T-helper 2 cell treated with Interferon-gamma antibody and Interleukin-4, amounts not matched to agents 5 μg/mL and 100 μg/mL, for 36 hours (primary cell): ENCODE results near the gene SIX1.

ENCODE experiments used
- DNase-seq: peaks from one replicate; pipeline ENCODE4 v3.0.0; 2021; ENCODE audit warnings: low spot score
- H3K27ac Mint-ChIP-seq: one replicate; pipeline ENCODE4 v1.8.0; 2021; ENCODE audit warnings: mild to moderate bottlenecking, mixed read lengths
- H3K27me3 Mint-ChIP-seq: one replicate; pipeline ENCODE4 v1.8.0; 2021; ENCODE audit warnings: low read depth, mixed read lengths
- H3K36me3 Mint-ChIP-seq: one replicate; pipeline ENCODE4 v1.8.0; 2021; ENCODE audit warnings: low read depth, mixed read lengths
- H3K4me1 Mint-ChIP-seq: one replicate; pipeline ENCODE4 v1.8.0; 2021; ENCODE audit warnings: low read depth, mixed read lengths
- H3K4me3 Mint-ChIP-seq: one replicate; pipeline ENCODE4 v1.8.0; 2022; ENCODE audit warnings: mild to moderate bottlenecking, moderate library complexity, mixed read lengths
- H3K9me3 Mint-ChIP-seq: one replicate; pipeline ENCODE4 v1.8.0; 2021; ENCODE audit warnings: mixed read lengths

The SIX1 gene

DNA sequence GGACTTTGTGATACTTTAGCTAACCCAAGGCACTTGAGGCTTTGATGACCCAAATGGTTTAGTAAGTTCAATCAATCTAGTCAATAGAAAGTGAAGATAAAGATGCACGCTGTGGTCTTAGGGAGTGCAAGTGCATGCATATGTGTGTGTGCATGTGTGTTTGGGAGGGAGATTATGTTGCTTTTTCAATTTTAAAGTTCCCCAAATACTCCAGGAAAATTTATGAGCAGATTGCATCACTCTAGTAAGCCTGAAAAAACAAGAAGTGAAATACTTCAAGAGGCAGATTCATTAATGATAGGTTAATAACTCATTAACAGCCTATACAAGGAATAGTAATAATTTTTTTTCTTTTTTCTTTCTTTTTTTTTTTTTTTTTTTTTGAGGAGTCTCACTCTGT is 12.4 kb upstream of the SIX1 start:
- Mint-ChIP-seq H3K4me1 (peaks cover 10% of the 10 kb centered on the region), H3K27me3 (peaks cover 75% of the 10 kb centered on the region), H3K36me3 (no peaks in the 10 kb centered on the region), H3K27ac (no peak overlapping the region), H3K9me3 (no peaks in the 10 kb centered on the region), H3K4me3 (no peak overlapping the region)
- no peak for DNase-seq

DNA sequence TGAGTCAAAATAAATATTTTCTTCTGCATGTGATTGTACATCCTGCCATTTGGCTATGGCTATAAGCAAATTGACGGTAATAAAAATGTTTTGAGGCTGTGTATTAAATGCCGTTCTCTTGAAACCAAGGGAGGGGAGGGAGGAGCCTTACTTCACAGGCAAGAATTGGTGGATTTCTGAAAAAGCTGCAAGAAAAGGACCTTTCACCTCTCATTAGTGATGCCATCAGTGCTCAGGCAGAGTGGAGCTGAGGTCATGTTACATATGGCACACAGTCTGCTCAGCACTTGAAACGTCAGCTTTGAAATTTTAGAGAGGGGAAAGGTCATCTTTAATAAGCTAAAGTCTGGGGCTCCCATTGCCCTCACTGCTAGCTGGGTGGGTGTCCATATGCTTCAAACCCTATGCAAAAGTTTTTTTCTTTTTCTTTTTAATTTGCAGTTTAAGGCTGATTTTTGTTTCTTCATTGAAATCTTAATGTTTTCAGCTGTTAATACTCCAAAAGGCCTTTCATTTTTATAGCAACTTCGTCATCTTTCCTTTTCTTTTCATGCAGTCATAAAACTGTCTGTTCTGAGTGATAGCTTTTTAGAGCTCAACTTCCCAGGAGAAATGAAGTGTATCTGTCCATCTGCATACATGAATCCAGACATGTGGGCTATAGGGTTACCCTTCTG is 9.8 kb upstream of the SIX1 start:
- H3K27me3 Mint-ChIP-seq = peaks cover 89% of the 10 kb centered on the region
- DNase-seq = no peak
- H3K36me3 Mint-ChIP-seq = peaks cover 7% of the 10 kb centered on the region
- no peak overlapping the region for H3K4me3 Mint-ChIP-seq
- no peak overlapping the region for H3K27ac Mint-ChIP-seq
- H3K9me3 Mint-ChIP-seq = no peaks in the 10 kb centered on the region
- peaks cover 22% of the 10 kb centered on the region for H3K4me1 Mint-ChIP-seq

DNA sequence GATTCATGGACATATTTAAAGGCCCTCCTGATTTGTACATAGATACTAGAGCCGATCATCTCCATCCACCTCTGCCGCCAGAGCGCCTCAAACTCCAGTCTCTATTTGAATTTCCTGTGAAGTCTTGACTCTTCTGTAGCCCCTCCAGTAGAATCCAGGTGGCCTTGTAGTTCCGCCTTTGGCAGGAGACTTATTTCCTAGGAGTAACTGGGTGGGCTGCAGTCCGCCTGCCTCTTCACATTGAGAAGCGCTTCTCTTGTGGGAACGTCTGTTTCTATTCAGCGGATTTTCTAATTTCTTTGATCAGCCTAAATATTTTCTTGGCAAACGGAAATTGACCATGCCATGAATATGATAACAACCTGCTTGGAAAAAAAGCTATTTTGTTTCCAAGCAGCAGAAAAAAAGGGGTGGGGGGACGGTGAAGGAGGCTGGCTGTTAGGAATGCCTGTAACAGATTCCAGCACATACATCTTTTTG is 9.0 kb upstream of the SIX1 start:
- no peaks in the 10 kb centered on the region for H3K9me3 Mint-ChIP-seq
- H3K36me3 Mint-ChIP-seq = peaks cover 12% of the 10 kb centered on the region
- peaks cover 27% of the 10 kb centered on the region for H3K4me1 Mint-ChIP-seq
- no peak overlapping the region for H3K27ac Mint-ChIP-seq
- DNase-seq = no peak
- H3K4me3 Mint-ChIP-seq = peak overlapping the region; percentile 77
- peaks cover 91% of the 10 kb centered on the region for H3K27me3 Mint-ChIP-seq

DNA sequence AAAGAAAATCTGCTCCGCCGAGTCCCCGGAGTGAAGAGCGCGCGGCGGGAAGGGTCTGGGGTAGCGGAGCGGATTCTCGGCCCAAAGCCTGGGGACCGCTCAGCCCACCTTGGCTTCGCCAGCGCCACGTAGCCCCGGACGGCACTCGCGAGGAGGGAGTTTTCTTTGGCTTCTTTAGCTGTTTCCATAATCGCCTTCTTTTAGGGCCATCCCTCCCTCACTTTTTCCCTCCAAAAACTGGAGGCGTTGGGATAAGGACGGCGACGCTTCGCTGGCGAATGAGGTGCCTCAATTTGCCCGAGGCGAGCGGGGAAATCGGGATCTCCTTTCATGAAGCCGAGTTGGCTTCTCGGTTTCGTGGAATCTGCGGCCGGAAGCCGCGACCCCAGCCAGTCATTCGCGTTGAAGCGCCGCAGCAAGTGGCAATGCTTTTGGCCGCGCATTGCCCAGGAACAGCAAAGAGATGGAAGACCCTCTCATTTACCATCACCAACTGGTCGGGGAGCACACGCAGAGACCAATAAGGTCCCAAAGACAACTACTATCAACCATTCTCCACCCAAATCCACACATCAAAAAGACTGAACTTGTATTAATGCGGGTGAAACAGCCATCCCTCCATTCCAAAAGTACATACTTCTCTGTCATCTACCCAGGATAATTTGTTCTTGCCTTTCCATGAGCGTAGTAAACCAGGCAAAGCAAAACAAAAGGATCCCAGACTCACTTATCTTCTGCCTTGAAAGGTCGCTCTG is 8.4 kb upstream of the SIX1 start:
- H3K27ac Mint-ChIP-seq = no peak overlapping the region
- peaks cover 27% of the 10 kb centered on the region for H3K4me1 Mint-ChIP-seq
- peaks cover 91% of the 10 kb centered on the region for H3K27me3 Mint-ChIP-seq
- DNase-seq = no peak
- no peaks in the 10 kb centered on the region for H3K9me3 Mint-ChIP-seq
- H3K4me3 Mint-ChIP-seq = peak overlapping the region; percentile 77
- peaks cover 12% of the 10 kb centered on the region for H3K36me3 Mint-ChIP-seq

DNA sequence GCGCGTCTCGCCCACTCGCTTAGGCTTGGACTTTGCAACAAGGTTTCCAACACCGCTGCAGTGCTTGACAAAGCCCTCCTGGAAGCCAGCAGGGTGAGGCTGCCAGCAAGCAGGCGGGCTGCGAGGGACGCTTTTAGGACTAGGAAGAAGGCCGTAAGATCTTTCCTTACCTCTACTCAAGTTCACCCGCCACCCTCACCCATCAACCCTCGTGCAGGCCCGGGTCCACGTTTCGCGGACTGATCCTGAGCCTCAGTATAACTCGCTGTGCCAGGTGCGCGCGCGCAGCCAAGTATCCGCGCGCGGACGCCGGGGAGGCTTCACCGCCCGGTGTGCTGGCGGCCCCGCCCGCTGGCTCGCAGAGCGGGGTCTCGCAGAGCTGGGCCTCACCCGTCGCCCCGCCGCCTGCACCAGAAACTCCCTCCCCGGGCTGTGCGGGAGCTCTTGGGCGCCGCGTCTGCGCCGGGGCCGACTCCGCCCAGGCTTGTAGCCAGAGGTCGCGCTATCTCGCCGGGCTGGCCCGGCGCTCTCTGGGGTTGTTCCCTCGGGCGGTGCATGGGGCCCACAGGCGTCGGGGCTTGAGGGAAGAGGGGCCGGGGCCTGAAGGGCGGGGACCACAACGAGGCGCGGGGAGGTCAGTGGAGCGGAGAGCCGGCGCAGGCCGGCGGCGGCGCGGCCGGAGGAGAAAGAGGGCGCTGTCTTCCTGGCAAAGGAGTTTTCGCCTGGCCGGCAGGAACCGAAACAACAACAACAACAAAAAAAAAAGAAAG is 7.6 kb upstream of the SIX1 start:
- peaks cover 94% of the 10 kb centered on the region for H3K27me3 Mint-ChIP-seq
- H3K4me1 Mint-ChIP-seq = peaks cover 30% of the 10 kb centered on the region
- H3K27ac Mint-ChIP-seq = no peak overlapping the region
- H3K36me3 Mint-ChIP-seq = peaks cover 12% of the 10 kb centered on the region
- peak overlapping the region; percentile 80 for H3K4me3 Mint-ChIP-seq
- H3K9me3 Mint-ChIP-seq = no peaks in the 10 kb centered on the region
- DNase-seq = peak; percentile 40

DNA sequence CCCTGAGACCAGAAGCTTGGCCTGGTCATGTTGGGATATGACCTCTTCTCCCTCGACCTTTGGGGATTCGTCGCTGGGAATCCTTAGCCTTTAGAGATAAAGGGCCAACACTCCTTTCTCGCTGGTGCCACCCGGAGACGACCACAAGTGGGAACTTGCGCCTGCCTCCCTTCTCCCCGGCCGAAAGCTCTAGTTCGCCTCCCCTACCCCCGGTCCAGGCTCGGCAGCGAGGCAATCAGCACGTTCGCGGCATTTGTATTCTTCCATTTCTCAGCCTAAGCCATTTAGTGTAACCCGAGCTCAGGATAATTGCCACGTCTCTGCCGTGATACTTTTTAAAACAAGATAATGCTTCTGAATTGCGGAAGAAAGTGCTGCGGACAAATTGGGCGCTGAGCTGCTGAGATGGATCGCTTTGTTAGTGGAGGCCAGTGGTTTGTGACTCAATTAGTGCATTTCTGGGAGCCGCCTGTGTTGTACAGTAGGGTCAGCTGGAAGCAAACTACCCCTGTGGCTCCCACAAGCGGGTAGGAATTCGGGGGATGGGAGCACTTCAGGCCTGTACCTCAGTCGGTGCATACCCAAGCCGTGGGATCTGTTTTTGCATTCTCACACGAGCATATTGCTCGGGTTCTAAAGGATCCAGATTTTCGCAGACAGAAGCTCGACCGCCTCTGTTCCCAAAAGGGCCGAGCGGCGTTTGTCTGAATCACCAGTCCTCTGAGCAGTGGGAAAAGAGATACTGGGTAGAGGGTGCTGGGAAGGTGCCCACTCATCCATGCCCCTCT is 6.8 kb upstream of the SIX1 start:
- H3K27me3 Mint-ChIP-seq = peaks cover 95% of the 10 kb centered on the region
- peaks cover 12% of the 10 kb centered on the region for H3K36me3 Mint-ChIP-seq
- H3K9me3 Mint-ChIP-seq = no peaks in the 10 kb centered on the region
- H3K4me3 Mint-ChIP-seq = peak overlapping the region; percentile 80
- no peak for DNase-seq
- H3K27ac Mint-ChIP-seq = no peak overlapping the region
- peaks cover 32% of the 10 kb centered on the region for H3K4me1 Mint-ChIP-seq

DNA sequence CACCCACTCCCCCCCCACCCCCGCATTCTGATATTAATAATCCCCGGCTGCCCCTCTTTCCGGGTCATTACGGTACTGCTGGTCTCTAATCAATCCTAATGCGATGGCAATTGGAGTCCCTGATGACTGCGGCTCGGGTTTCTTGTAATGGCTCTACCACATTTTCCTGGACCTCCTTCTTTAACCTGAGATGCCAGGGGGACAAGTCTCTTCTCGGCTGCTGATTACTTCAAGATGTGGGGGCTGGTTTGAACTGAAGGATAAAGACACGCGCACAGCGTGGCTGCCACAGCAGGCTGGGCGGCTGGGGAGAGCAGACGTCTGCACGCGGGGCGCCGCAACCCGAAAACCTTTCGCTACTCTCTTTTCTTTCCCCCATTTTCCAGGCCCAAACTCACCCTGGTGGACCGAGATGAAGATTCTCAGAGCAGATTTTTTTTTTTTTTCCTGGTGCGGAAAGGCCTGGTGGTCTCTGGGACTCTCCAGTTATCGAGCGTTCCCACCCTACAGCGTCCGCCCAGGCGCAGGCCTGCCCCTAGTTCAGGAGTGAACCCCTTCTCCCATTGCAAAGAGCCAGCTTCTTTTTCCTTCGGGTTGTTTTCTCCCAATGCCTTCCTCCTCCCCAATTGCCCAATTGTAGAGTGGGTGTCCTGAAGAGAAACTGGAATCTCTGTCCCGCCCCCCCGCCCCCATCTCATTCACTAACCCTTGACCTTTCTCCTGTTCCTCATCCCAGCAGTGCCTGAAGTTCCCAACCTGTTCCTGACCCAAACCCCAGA is 6.0 kb upstream of the SIX1 start:
- no peak for DNase-seq
- H3K36me3 Mint-ChIP-seq = peaks cover 12% of the 10 kb centered on the region
- no peak overlapping the region for H3K27ac Mint-ChIP-seq
- H3K27me3 Mint-ChIP-seq = peaks cover 98% of the 10 kb centered on the region
- H3K9me3 Mint-ChIP-seq = no peaks in the 10 kb centered on the region
- H3K4me3 Mint-ChIP-seq = peak overlapping the region; percentile 80
- peaks cover 36% of the 10 kb centered on the region for H3K4me1 Mint-ChIP-seq

DNA sequence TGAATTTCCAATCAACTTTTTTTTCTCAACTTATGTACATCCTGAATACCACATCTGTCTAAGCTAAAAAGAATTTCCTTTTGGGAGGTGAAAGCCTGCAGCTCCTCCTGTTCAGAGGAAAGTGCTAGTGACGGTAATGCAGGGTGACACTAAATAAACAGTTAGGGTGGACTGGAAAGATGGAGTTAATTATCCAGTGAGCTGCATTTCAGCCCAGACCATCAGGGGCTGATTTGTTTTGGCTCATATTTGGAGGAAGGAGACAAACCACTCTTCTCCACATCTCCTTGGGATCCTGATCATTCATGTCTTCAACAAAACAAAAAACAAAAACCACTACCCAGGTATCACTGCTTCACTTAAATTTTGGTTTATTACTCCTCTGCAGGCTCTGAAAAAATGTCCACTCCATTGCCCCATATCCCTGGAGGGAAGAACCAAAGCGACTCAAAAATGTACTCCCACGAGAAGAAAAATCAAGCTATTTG is 5.1 kb upstream of the SIX1 start:
- H3K27me3 Mint-ChIP-seq = peaks cover 97% of the 10 kb centered on the region
- no peaks in the 10 kb centered on the region for H3K9me3 Mint-ChIP-seq
- DNase-seq = no peak
- no peak overlapping the region for H3K27ac Mint-ChIP-seq
- H3K36me3 Mint-ChIP-seq = peaks cover 12% of the 10 kb centered on the region
- H3K4me3 Mint-ChIP-seq = no peak overlapping the region
- peaks cover 43% of the 10 kb centered on the region for H3K4me1 Mint-ChIP-seq

DNA sequence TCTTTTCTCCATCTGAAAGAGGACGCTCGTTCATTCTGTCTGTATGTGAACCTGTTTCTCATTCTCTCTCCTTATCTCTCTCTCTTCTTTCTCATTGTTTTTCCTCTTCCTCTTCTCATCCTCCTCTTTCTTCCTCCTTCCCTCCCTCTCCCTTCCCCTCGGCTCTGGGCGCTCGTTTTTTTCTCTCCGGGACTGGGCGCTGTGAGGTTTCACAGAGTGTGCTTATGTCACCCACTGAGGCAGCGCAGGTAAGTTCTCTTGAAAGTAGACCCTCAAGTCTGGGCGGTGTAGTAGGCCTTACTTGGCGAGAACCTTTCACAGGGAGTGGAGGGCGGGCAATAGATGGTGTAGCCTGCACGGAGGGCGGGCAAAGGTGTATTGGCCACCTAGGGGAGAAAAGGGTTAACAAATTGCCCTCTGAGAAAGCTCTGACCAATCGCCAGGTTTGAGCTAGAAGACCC is 4.5 kb upstream of the SIX1 start:
- peaks cover 43% of the 10 kb centered on the region for H3K4me1 Mint-ChIP-seq
- no peaks in the 10 kb centered on the region for H3K9me3 Mint-ChIP-seq
- DNase-seq = no peak
- H3K27ac Mint-ChIP-seq = no peak overlapping the region
- H3K4me3 Mint-ChIP-seq = no peak overlapping the region
- H3K36me3 Mint-ChIP-seq = peaks cover 12% of the 10 kb centered on the region
- peaks cover 94% of the 10 kb centered on the region for H3K27me3 Mint-ChIP-seq

DNA sequence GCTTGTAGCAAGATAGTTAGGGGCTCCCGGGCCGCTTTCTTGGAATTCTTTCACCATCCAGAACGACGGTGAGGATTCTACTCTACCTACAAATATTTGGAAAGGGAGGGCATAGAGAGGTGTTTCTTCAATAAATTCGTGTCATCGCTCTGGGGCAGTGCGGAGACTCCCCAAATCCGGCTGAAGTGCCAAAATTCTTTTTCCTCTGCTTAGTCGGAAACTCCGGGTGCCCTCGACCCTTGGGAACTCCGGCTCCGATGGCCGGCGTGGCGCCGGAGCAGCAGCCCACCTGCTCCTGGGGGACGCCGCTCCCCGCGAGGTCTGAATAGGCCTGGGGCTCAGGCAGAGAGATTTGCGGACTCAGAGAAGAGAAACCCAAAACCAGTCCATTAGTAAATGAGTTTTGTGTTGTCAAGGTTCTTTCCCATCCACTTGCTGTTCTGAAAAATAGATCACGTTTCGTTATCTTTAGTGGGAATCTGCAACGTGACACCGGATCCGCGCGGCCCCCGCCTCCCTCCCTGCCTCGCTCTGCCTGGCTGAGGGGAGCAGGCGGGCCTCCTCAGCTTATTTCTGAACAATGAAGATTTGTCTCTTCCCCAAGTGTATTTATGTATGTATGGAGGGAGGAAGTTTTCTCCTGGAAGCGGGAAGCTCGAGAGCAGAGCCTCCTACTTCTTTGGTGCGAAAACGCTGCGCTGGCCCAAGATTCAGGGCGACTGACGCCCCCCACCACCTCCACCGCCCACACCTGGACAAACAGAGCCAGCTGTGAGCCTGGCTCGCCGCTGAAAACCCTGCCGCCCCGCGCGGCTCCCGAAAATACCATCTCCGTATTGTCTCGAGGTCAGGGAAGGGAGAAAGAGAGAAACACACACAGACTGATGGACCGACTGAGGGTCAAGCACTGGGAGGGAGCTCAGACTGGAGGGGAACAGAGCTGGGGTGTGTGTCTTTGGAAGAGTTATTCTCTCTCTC is 3.7 kb upstream of the SIX1 start:
- peaks cover 92% of the 10 kb centered on the region for H3K27me3 Mint-ChIP-seq
- H3K9me3 Mint-ChIP-seq = no peaks in the 10 kb centered on the region
- peaks cover 12% of the 10 kb centered on the region for H3K36me3 Mint-ChIP-seq
- H3K4me3 Mint-ChIP-seq = no peak overlapping the region
- H3K4me1 Mint-ChIP-seq = peaks cover 42% of the 10 kb centered on the region
- H3K27ac Mint-ChIP-seq = no peak overlapping the region
- DNase-seq = no peak

DNA sequence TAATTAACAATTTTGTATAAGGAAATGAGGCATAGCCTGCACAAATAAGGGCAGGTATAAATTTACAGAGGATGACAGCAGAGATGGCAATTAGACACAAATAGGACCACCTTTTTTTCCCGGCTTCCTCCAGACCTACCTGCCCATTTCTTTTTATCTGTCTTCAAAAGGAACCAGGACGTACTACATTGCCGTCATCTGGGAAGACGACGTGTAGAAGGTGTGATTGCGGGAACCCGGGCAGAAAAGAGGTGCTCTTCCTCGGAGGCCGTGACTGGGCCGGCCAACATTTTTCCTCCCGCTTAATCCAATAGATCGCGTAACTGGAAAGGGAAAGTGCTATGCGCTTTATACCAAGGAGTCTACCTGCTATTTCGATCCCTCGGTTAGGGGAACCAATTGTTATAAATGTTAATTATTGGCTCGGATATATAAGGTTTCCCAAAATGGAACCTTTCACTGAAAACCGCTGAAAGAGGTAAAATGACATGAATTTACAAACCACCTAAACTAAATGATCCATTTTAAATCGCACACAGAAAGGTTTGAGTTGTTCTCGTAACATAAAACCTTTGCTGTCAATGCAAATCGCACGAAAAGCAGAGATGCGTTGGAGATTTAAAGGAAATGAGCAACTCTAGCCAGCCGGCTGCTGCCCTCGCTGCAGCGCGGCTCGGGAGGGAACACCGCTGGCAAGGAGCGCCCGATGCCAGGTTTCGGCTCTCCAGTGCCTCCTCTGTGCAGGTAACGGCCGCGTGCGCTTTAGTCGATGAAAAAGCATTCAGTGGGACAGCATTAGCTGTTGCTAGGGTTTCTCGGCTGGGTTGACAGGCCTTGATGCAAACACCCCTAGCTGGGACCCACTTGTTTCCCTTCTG is 2.8 kb upstream of the SIX1 start:
- Mint-ChIP-seq H3K9me3 (no peaks in the 10 kb centered on the region), H3K4me3 (peak overlapping the region; percentile 17), H3K27ac (no peak overlapping the region), H3K27me3 (peaks cover 92% of the 10 kb centered on the region), H3K36me3 (peaks cover 12% of the 10 kb centered on the region), H3K4me1 (peaks cover 44% of the 10 kb centered on the region)
- DNase-seq = no peak
